Measurements from ENCODE around the gene CLHC1.
"Not testable (repeated sequence)": the region's sequence is repeated elsewhere in the genome, so short reads cannot be mapped to it uniquely, and the experiment has no call there.

The CLHC1 gene

DNA sequence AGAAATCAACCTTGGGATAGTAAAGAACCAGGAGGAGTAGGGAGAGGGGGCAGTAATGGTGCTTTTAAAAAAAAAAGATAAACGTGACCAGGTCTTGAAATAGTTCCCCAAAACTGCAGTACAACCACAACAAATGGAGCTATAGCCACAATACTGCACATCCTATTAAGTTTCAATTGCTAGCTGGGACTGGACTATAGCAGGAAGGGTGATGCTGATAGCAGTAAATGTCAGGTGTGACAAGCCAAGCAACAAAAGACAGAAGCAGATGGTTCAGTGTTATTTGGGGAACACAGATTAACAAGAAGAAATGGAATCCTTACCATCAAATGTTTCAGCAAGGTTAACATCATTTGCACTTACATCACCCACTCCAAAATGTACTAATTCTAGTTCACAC, 10.5 kb upstream of the CLHC1 start:
- TF ChIP-seq CTCF (IDR thresholded peaks at IDR 0.05; ENCODE audit: unreplicated experiment in 3 of 3) = no peak
- Mint-ChIP-seq H3K27ac (no peak overlapping the region), H3K36me3 (ENCODE audit: low read depth) (peaks cover 20% of the 10 kb centered on the region), H3K4me1 (no peaks in the 10 kb centered on the region), H3K27me3 (ENCODE audit: low read depth) (no peaks in the 10 kb centered on the region), H3K4me3 (no peak overlapping the region), H3K9me3 (no peaks in the 10 kb centered on the region)

DNA sequence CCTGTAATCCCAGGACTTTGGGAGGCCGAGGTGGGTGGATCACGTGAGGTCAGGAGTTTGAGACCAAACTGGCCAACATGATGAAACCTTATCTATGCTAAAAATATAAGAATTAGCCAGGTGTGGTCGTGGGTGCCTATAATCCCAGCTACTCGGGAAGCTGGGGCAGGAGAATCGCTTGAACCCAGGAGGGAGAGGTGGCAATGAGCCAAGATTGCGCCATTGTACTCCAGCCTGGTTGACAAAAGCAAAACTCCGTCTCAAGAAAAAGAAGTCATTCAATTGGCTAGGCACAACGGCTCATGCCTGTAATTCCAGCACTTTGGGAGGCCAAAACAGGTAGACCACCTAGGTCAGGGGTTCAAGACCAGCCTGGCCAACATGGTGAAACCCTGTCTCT, 9.5 kb upstream of the CLHC1 start:
- not testable (repeated sequence) for H3K4me3 Mint-ChIP-seq; H3K9me3 Mint-ChIP-seq; H3K27ac Mint-ChIP-seq; H3K4me1 Mint-ChIP-seq; H3K27me3 Mint-ChIP-seq (ENCODE audit: low read depth)
- H3K36me3 Mint-ChIP-seq (ENCODE audit: low read depth) = peaks cover 22% of the 10 kb centered on the region

DNA sequence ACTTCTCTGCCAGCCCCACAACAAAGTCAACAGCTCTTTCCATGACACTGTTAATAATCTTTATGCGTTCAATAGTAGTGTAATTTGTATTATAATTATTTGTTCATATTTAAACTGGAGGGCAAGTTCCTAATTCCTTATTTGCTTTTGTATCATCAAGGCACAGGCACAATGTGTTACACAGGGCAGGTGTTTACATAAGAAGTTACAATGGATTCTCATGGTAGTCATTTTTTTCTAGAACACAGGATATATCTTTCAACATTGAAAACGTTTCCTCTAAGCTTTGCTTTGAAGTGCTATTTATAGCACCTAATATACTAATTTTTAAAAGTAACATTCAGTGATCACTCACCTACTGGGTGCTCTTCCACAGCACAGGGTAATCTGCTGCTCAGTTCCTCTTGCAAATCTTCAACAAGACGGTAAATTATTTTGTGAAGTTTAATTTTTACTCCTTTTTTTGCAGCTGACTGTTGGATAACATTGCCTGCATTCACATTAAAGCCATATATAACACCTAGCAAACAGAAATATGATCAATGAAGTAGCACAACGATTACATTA, 7.6 kb upstream of the CLHC1 start:
- Mint-ChIP-seq H3K27me3 (ENCODE audit: low read depth) (no peaks in the 10 kb centered on the region), H3K9me3 (no peaks in the 10 kb centered on the region), H3K27ac (no peak overlapping the region), H3K36me3 (ENCODE audit: low read depth) (peaks cover 31% of the 10 kb centered on the region), H3K4me1 (no peaks in the 10 kb centered on the region), H3K4me3 (no peak overlapping the region)
- TF ChIP-seq CTCF (IDR thresholded peaks at IDR 0.05; ENCODE audit: unreplicated experiment in 3 of 3) = no peak

- Mint-ChIP-seq H3K36me3 (ENCODE audit: low read depth) (peaks cover 37% of the 10 kb centered on the region), H3K4me3 (no peak overlapping the region), H3K4me1 (peaks cover 13% of the 10 kb centered on the region), H3K9me3 (no peaks in the 10 kb centered on the region), H3K27ac (no peak overlapping the region), H3K27me3 (ENCODE audit: low read depth) (no peaks in the 10 kb centered on the region)
- TF ChIP-seq CTCF (IDR thresholded peaks at IDR 0.05; ENCODE audit: unreplicated experiment in 3 of 3) = no peak
Observed at GRCh38 chr2:55236992-55237543, 5.0 kb upstream of the CLHC1 start.

- Mint-ChIP-seq H3K27me3 (ENCODE audit: low read depth) (no peaks in the 10 kb centered on the region), H3K4me1 (peaks cover 16% of the 10 kb centered on the region), H3K9me3 (no peaks in the 10 kb centered on the region), H3K36me3 (ENCODE audit: low read depth) (peaks cover 37% of the 10 kb centered on the region), H3K27ac (peak overlapping the region in 1 of 3 experiments; percentile 30), H3K4me3 (peak overlapping the region in 2 of 3 experiments; percentile 15 to 53)
- no peak for TF ChIP-seq CTCF (IDR thresholded peaks at IDR 0.05; ENCODE audit: unreplicated experiment in 3 of 3)
Observed at GRCh38 chr2:55235724-55236538, 3.8 kb upstream of the CLHC1 start.

DNA sequence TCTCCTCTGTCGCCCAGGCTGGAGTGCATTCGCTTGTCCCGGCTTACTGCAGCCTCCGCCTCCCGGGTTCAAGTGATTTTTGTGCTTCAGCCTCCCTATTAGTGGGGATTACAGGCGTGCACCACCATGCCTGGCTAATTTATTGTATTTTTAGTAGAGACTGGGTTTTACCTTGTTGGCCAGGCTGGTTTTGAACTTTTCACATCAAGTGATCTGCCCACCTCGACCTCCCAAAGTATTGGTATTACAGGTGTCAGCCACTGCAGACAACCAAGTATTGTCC, 1.5 kb upstream of the CLHC1 start:
- peak overlapping the region; percentile 94 to 98 (median 98) for H3K27ac Mint-ChIP-seq
- H3K9me3 Mint-ChIP-seq = no peaks in the 10 kb centered on the region
- H3K27me3 Mint-ChIP-seq (ENCODE audit: low read depth) = no peaks in the 10 kb centered on the region
- H3K4me3 Mint-ChIP-seq = peak overlapping the region; percentile 95
- peaks cover 34% of the 10 kb centered on the region for H3K4me1 Mint-ChIP-seq
- no peak for TF ChIP-seq CTCF (IDR thresholded peaks at IDR 0.05; ENCODE audit: unreplicated experiment in 3 of 3)
- H3K36me3 Mint-ChIP-seq (ENCODE audit: low read depth) = peaks cover 42% of the 10 kb centered on the region
